HTR-8/SVneo (cell line): ENCODE measurements around the gene PEX19.
"Not testable (repeated sequence)": the region's sequence is repeated elsewhere in the genome, so short reads cannot be mapped to it uniquely, and the experiment has no call there.

Experiments used
- DNase-seq: peaks from one replicate; pipeline ENCODE4 v3.0.0; 2011; ENCODE audit warnings: low spot score, mixed read lengths; ENCODE audit not compliant: insufficient read length
- FAIRE-seq: peaks from 2 replicates; lab custom pipeline; 2011; peaks lifted over from hg19 to GRCh38; lab: Jason Lieb, UNC

PEX19 gene, protein sequence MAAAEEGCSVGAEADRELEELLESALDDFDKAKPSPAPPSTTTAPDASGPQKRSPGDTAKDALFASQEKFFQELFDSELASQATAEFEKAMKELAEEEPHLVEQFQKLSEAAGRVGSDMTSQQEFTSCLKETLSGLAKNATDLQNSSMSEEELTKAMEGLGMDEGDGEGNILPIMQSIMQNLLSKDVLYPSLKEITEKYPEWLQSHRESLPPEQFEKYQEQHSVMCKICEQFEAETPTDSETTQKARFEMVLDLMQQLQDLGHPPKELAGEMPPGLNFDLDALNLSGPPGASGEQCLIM

DNA sequence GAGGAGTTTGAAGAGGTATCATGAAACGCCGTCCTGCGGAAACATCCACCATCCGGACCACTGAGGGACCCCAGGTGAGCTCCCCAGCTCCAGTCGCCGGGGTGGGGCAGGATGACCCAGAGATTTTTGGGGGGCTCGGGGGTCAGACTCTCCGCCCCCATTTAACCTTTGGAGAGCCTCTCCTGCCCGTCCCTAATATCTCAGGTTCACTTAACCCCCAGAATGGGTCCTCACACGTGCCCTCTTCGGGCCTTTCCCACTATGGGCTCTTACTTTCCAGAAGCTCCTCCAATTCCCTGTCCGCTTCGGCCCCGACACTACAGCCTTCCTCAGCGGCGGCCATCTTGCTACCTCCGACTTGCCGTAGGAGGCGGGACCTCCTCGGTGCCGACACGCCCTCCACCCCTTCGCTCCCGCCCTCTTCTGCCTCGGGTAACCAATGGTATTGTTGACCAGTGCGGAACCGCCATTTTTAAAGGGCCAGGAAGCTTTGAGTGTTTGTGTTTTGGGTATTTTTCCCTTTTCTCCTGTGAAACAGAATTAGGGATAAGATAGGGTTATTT is at the start of gene PEX19:
TSS of gene PEX19 (minus strand) at position 352 of the 563 bp plus-strand sequence. CDS start at position 343, 9 bp downstream.
- FAIRE-seq (peak; percentile 71), DNase-seq (peak; percentile 88)

DNA sequence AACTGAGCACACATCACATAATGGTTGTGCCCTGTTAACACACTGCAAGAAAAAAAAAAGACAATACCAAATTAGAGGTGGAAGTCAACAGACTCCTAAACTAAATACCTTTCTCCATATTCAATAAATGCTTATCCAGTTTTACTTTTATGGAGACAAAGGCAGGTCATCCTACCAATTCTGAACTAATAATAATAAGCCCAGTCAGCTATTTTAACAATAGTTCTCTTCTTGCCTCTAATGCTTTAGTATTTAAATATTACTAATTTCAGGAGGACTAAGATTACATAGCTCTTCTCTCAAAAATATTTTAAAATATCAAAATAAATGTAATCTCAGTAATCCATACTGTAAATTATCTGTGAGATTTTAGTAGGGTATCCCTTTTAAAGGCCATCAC is 47.6 kb upstream of the PEX19 start:
- no peak for FAIRE-seq
- no peak for DNase-seq

DNA sequence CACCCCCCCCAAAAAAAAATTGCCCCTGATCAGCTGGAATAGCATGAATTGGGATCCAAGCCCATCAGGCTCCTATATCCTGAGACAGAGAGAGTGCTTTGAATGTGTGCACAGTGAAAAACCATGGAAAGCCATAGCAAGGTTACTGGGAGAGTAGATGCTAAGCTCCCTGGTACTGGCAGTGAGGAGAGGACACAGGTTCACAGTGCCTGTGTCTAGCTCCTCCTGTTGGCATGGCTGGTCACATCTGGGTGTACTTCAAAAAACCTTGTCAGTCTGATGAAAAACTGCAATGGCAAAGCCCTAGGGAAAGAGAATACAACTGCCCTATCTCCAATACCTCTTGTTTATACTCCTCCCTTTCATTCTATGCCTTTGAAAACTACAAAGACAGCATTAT is 45.2 kb upstream of the PEX19 start:
- no peak for FAIRE-seq

DNA sequence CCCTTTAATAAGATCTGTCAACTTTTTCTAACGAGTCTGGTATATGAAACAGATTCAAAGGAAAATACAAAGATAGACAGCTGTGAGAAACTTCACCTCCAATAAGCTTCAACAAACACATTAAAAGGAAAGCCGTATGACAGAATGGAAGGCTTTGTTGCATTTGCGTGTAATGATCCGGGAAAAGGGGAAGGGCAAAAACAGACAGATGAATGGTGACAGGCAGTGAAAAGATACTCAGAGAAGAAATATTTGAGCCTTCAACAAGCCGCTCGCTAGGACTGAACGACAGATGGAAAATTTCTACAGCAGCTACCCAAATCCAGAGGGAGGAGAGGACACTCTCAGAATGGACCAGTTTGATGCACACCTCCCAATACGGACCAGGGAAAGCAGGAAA is 43.3 kb upstream of the PEX19 start:
- DNase-seq = no peak
- no peak for FAIRE-seq

More for the DNA sequence above, 45.2 kb upstream of the PEX19 start:
- DNase-seq = no peak

DNA sequence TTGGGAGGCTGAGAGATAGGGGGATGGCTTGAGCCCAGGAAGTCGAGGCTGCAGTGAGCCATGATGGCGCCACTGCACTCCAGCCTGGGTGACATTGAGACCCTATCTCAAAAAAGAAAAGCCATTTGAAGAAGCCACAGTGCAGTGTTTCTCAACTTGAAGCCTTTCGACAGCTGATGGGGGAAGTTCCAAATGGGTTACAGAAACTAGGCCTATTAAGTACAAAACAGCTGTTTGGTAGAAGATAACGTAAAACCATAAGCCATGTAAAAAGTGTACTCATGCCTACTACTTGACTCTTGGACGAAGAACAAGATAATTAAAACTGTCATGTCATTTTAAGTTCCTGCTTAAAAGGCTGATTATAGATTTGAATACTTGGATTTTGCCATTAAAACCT is 41.5 kb upstream of the PEX19 start:
- DNase-seq (no peak), FAIRE-seq (no peak)

DNA sequence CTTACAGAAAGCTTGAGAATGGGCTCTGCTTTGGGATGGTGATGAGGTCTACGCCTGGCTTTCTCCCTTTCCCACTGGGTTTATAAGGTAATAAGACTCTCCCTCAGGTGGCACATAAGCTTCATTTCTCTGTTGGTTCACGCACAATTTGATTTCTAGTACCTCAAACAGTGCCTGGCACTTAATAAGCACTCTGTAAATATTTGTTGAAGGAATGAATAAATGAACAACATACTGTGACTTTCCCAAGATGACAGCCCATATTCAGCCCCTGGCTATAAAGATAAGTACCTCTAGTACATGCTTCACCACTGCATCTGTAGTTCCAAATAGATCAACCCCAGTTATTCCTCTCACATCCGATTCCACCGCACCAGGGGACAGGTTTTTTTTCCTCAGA is 40.3 kb upstream of the PEX19 start:
- FAIRE-seq (no peak), DNase-seq (no peak)

DNA sequence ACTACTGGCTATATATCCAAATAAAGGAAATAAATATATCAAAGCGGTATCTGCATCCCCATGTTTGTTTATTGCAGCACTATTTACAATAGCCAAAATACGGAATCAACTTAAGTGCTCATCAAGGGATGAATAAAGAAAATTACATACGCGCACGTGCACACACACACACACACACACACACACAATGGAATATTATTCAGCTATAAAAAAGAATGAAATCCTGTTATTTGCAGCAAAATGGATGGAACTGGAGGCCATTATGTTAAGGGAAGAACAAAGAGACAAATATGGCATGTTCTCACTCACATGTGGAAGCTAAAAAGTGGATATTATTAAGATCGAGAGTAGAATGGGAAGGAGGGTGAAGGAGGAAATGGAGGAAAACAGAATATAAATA is 37.9 kb upstream of the PEX19 start:
- FAIRE-seq (no peak), DNase-seq (no peak)

DNA sequence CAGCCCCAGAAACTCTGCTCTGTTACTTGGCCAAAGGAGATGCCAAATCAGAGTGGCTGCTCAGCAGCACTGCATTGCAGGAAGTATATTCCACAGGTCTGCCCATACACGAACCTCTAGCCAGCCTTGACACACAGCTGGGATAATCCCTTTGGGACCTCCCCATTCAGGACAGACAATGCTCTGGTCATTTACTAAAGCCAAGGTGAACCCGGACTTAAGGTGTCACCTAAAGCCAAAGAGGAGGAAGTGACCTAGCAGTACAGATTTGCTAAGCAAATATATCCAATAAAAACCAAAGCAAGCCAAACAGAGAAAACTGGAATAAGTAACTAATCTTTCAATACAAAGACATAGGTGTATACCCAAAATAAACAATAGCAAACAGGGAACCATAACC is 30.4 kb upstream of the PEX19 start:
- DNase-seq = no peak
- FAIRE-seq = no peak

DNA sequence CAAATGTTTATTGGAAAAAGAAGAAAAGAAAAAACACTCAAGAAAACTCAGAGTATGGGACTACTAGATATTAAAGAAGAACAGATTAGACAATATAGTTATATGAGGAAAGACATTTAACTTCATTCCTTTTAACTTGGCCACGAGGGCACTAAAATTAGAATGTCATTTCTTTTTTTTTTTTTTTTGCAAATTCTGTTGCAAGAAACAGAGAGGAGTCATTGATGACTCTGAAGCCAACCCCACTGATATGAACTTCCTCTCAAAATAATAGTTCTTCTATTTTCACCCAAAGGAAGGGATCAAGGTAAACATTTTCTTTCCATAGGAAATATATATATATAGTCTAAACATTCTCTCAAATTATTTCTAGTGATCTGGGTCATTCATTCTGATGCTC is 24.6 kb upstream of the PEX19 start:
- DNase-seq (no peak), FAIRE-seq (no peak)

DNA sequence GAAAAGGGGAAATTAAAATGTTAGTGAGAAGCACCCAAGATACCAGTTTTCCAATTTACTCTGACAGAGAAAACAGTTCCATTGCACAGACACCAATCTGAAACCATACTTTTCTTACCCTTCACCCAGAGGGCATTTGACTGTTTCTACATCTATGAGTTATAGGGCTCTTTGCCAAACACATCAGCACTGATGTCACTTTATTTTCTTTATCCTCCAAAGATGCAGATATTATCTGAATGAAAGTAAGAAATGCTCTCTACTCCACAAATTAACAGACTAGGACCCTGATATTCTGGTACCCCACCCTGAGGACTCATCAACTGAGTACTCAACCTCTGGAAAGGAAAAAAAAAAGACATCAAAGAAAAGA is 24.2 kb upstream of the PEX19 start:
- no peak for FAIRE-seq

DNA sequence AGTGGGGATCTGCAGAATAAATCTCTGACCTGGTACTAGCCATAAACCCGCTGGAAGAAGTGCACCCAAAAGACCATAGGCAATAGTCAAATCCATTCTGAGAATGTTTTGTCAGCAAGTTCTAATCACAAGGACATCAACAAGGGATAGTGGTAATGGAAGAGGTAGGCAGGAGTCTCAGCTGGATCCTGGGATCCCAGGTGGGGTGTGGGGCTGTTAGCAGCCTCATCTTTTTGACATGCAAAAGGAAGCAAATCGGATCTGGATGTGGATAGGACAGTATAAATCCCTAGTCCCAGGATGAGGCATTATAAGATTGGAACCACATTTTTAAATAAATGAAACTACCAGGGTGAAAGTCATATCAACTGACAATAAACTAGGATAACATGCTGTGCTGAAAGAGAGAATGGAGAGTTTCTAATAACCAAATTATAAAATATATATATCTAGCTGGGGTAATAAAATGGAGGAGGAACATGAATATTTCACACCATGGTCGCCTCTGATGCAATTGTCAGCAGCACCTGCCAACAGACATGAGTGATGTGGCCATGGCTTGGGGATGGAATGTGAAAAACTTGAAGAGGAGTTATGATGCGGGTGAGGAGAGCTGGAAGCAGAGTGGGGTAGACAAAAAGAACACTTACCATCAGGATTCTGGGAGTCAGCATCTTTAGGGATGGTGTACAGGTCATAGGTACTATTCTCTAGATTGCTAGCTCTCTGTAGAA is 23.7 kb upstream of the PEX19 start:
- DNase-seq = no peak
- no peak for FAIRE-seq

More for the DNA sequence above, 24.2 kb upstream of the PEX19 start:
- DNase-seq = no peak

DNA sequence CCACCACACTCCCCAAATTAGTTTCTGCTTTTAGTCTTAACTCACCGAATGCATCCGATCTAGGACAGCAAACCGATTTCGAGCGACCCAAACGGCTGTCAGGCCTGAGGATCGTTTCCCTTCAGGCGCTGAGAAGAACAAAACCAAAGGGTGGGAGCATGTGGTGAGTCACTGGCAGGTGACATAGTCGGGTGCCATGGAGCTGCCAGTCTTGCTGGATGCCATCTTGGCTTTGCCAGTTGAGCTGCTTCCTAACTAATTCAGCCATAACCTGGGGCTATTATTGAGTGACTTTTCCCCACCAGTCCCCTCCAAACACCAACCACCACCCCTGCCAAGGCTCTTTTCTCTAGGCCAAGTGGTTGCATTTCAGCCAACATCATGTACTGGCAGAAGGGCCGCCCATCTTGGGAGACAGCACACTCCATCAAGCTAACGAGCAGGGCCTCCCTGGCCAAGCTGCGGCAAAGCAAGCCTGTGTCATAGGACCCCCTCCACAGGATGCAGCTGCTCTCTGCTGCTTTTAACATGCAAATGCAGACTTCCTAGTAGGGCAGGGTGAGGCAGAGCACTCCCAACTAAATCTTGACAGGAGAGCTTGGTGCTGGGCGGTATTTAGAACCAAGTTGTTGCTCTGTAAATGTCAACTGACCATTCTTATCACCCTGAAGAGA is 22.3 kb upstream of the PEX19 start:
- FAIRE-seq (no peak), DNase-seq (no peak)

DNA sequence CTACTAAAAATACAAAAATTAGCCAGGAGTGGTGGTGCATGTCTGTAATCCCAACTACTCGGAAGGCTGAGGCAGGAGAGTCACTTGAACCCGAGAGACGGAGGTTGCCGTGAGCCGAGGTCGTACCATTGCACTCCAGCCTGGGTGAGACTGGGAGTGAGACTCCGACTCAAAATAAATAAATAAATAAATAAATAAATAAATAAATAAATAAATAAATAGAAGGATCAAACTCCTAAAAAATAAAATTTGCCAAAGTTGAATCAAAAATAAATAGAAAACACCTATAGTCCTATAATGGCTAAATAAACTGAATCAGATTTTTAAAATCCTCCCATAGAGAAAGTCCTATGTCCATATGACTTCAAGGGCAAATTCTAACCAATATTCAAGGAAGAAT is 15.2 kb upstream of the PEX19 start:
- FAIRE-seq = no peak
- no peak for DNase-seq

DNA sequence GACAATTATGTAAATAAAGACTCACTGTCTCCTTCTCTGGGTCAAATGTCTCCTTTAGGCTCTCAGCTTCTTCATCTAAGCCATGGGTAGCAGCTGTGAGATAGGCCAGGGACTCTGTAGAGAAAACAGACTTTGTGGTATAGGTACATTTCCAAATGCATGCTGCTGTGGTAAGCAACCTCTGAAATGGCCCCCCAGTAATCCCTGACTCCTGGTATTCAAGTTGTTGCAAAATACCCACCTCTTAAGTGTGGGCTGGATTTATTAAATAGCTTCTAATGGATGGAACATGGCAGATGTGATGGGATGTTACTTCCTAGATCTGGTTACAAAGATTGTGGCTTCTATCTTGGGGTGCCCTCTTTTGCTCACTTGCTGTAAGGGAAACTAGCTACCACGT is 11.1 kb upstream of the PEX19 start:
- no peak for DNase-seq
- FAIRE-seq = no peak

DNA sequence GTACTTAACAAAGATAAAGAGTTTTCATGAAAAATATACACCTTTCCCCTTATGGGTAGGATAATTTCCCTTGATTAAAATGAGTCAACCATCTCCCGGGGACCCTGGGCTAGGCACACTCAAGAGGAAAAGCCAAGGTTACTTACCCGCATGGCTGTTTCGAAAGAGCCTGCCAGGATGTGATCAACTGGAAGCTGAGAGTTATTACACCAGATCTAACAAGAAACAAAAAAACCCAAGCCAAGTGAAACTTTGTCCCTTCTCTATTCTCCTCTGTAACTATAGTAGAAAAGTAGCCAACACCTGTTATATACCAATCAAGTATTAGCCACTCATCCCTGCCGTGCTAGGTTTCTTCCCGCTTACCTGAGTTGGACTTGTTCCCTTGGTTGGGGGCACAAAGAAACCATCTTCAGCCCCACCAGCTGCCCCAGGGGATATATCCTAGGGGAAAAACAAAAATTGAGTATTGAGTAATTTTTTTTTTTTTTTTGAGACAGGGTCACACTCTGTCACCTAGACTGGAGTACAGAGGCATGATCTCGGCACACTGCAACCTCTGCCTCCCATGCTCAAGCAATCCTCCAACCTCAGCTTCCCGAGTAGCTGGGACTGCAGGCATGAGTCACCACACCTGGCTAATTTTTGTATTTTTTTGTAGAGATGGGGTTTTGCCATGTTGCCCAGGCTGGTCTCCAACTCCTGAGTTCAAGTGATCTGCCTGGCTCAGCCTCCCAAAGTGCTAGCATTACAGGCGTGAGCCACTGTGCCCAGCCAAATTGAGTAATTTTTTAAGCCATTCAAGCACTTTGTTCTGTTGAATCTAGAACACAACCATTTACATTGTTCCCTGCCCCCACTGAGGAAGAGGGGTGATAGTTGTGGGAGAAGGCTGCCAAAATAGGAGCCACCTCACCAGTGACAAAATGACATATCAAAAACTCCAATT is 8.4 kb upstream of the PEX19 start:
- DNase-seq (no peak), FAIRE-seq (no peak)

DNA sequence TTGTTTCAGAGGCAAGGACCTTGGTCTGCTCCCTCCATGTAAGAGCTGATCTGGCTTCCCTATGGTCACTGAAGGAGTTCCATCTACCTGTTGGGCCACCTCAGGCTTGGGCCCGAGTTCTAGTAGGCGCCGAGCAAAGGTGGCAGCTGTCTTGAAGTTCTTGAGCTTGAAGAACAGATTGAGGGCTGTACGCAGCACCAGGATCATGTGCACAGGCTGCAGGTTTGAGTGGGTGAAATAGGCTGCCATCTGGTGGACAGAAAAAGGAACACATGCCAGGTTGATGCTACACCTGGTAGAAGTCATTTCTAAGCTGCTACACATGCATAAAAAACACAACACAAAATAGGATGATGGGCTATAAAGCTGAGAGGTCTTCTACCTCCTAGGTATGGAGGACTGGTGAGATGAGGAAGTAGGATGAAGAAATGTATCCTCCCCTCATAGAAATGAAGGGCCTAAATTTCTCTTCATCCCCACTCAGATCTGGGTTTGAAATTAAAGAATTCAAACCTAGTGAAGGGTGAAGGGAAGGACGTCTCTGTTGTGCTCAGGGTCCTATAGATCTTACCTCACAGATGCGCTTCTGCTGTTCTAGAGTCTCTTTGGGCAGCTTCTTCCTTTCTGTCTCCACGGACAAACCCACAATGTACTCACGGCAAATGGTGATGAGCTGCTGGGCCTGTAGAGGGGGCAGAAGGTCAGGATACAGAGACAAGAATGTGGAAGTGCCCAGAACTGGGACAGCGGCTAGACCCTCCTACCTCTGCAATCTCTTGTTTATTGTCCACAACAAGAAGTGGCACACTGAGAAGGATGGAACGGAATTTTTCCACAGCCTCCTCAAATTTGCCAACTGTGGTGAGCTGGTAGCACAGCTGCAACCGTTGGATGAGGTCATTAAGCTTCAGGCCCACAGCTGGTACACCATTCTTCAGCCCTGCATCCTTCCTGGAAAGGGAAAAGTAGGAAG is 6.6 kb upstream of the PEX19 start:
- FAIRE-seq (no peak), DNase-seq (peak; percentile 44)

DNA sequence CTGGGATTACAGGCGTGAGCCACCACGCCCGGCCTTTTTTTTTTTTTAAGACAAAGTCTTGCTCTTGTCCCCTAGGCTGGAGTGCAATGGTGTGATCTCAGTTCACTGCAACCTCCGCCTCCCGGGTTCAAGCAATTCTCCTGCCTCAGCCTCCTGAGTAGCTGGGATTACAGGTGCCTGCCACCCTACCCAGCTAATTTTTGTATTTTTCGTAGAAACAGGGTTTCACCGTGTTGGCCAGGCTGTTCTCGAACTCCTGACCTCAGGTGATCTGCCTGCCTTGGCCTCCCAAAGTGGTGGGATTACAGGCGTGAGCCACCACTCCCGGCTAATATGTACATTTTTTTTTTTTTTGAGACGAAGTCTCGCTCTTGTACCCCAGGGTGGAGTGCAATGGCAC is 2.8 kb upstream of the PEX19 start:
- FAIRE-seq, DNase-seq: not testable (repeated sequence)

DNA sequence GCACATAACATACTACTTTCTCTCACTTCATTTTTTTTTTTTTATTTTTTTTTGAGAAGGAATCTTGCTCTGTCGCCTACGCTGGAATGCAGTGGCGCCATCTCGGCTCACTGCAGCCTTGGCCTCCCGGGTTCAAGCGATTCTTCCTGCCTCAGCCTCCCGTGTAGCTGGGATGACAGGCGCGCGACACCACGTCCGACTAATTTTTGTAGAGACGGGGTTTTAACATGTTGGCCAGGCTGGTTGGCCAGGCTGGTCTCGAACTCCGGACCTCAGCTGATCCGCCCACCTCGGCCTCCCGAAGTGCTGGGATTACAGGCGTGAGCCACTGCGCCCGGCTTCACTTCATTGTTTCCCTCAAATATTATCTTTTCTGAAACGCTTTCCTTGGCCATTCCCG is 573 bp upstream of the PEX19 start:
- DNase-seq (no peak), FAIRE-seq (no peak)
